LoVo (cell line): ENCODE measurements around the gene LRRC47.
A peak's percentile ranks its signal among the peaks of the same experiment; 100 is the strongest.

Source experiments
- DNase-seq: peaks from one replicate; pipeline ENCODE4 v3.0.0-alpha.2; 2016; ENCODE audit warnings: low spot score

The LRRC47 gene

DNA sequence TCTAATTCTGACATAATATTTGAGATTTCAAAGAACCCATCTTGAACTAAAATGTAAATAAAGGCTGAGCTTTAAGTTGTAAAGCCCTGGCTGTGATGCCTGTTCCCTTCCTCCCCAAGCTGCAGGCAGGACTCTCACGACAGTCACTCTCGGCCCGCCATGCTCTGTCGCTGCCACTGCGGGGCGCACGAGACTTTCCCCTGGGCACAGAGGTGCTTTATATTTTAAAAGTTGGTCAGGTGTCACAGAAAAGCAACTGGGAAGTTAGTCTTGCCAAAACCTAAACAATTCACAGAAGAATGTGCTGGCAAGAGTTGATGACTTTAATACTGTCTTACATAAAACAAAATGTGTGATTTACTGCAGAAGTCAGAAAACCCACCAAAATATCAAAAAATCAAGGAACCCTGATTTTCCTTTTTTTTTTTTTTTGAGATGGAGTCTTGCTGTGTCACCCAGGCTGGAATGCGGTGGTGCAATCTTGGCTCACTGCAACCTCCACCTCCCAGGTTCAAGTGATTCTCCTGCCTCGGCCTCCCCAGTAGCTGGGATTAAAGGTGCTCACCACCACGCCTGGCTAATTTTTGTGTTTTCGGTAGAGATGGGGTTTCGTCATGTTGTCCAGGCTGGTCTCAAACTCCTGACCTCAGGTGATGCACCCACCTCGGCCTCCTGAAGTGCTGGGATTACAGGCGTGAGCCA lies 10.7 kb downstream of the LRRC47 start:
- DNase-seq: no peak

DNA sequence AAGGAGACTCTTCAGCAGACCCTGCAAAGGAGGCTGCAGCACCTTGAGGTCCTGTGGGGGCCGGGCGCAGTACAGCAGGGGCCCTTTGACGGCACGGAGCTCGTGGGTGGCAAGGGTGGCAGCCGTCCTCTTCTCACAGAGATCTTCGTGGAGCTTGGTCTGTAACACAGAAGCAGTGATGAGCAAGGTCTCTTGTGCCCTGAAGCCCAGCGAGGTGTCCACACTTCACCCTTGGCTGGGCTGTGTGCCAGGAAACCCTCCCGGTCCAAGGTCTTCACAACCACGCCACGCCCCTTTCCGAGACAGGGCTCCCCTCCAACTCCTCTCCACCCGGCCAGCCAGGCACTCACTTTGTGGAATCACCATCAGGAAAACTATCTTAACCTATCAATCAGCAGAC lies 11.3 kb downstream of the LRRC47 start:
- DNase-seq: no peak

DNA sequence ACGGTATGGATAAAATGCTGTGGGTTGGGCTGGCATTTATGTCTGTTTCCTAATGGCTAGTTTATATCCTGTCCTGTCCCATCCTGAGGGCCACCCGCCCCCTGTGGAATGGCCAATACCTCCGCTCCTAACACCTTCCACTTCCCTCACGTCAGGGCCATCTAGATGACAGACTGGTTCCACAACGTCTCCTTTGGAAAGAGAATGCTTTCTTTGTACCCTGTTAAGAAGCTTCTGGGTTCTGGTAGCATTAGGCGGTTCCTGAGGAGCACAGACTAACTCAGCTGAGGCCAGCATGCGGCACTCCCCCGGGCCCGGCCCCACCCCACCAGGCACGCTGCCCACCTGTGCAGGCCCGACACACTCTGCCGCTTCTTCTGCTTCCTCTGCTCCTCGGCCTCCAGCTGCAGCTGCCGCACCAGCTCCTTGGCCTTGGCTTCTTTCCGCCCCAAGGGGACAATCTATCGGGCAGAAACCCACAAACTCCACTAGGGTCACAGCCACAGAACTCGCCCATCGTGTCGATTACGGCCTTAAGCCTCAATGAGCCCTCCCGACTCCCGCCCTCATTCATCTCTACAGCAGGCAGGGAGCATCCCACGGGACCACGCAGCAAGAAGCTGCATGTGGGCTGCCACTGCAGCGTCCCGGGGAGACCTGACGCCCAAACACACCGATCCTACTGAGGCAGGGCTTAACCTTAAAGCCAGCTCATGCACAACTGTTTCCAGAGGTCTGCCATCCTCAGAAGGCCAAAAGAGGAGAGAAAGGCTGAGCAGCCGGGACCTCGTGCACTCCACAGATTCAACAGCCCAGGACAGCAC lies 12.4 kb downstream of the LRRC47 start:
- DNase-seq: no peak

DNA sequence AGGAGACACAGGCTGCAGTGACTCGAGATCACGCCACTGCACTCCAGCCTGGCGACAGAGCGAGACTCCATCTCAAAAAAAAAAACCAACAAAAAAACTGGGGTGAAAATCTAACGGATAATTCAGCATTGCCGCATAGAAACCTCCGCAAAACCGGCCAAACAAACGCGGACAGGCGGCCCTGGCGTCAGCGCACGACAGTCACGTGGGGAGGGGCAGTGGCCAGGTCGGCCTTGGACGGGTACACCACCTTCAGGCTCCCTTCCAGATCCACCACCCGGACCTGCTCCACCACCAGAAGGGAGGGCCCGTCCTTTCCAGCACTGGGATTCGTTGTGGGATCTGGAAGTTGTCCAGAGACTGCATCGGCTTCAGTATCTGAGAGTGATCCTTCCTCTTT lies 15.4 kb downstream of the LRRC47 start:
- no peak for DNase-seq

DNA sequence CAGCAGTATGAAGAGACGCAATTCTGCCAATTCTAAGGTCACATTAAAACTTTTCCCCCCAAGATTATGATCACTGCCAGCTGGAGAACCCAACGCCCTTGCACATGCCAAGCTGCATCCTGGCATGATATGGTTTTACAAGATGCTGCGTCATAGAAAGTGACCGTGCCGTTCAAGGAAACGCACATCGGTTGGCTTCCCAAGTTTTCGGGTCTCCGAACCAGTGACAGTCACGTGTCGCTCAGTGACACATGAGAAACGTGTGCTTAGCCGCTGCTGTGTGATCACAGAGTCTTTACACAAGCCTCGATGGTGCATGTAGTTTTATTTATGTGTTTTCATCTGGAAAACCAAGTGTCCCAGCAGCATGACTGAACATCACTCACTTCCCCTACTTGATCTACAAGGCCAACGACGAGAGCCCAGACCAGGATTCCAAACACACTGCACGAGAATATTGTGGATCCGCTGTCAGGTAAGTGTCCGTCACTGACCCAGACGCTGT lies 16.3 kb downstream of the LRRC47 start:
- DNase-seq: no peak

DNA sequence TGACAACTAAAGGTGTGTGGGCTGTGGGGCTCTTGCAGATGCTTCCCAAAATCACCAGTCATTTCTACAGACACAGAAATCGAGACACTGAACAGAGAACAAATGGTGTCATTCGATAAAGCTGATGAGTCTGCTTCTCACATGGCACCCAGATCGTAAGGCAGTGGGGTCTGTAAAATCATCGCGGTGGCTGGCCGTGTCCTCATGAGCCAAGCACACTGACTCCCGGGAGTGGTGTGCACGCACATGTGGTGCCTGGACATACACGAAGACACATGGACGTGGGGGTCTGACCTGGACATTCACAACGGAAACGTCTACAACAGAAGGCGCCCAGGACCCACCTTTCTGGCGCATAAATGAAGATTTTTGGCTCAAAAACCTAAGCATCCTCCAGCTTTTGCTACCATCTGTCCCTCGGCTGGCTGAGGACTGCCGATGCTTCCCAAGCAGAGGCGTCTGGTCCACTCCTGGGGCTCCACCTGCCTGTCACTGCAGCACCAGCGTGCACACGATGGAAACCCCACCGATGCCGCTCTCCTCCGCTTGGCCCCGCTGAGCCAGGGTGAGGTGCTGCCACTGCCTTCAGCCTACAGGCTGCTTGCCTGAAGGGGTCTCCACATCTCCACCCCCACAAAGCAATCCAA lies 16.9 kb downstream of the LRRC47 start:
- no peak for DNase-seq

DNA sequence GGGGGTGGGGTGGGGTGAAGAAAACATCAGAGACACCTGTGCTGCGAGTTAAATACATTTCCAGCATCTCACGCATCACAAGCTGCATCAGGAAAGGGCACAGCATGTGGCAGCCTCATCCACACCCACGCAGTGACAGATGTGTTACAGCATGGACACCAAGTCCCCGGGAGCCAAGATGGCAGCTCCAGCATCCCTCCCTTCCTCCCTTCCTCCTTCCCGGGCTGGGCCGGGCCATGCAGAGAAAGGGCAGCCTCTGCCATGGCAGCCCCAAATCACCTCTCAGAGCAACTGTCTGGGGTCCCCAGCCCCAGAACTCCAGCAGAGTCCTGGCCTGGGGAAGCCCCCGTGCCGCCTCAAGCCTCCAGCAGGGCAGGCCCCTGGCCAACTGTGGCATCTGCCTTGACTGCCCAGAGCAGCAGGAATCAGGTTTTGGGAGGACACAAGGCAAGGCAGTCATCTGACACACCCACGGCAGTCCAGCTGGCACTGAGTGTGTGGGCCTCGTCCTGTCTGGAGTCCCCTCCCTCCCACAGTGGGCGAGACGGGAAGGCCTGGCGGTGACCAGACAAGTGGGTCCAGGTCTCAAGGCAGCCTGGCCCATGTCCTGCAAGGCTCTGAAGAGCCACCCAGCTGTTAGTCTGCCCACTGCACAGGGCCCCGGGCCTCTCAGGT lies 17.6 kb downstream of the LRRC47 start:
- no peak for DNase-seq

DNA sequence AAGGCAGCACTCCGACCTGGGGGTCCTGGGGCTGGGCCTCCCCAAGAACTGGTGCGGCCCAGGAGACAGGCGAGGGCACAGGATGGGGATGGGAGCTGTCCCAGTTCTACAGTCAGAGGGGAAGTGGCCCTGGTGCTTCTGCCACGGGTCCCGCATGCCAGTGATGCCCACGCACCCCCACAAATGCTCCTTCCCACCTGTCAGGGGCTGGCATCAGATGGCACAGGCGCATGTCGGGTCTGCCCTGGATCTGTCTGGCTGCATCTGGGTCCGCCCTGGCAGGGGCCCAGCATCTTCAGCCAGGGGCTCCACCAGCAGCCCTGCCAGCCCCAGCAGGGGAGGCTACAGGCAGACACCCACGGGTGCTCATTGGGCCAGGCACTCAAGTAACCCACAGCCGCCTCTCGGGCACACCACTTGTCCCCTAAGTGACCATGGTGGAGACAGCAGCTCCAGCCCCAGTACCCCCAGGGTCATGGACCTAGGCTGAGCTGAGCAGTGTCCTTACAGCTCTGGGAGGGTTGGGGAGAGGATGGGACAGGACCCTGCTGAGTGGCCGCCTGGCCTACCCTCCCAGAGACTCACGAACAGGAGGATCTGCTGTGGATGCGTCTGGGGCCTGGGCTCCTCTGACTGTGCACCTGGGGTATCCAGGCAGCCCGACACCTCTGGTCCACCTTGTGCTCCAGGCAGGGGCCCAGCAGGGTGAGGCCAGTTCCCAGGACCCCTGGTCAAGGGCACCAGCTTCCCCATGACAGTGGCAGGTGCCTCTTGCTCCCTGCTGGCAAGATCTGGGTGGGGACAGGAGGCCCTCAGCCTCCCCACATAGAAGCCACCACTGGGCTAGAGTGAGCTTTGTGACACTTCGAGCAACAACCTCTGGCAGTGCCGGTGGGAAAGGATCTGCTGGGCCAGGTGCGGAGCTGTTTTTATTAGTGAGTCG lies 18.4 kb downstream of the LRRC47 start:
- DNase-seq: no peak

DNA sequence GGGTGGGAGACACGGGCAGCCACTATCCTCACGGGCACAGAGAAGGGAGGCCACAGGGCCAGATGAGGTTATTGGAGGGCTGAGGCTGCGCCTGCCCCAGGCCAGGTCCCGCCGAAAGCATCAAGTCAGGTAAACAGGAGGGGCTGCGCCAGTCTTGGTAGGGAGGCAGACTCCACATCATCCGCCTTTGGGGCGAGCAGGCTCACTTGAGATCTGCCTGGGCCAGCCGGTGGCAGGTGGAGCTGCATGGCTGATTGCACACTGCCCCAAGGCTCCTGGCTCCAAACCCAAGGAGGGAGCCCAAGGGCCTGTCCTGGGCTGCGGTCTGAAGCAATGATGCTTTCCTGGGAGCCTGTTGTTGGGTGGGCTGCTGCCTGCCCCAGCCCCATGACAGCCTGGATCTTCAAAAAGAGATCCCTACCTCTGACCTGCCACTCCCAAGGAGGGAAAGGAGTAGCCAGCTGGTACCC lies 19.2 kb downstream of the LRRC47 start:
- no peak for DNase-seq

DNA sequence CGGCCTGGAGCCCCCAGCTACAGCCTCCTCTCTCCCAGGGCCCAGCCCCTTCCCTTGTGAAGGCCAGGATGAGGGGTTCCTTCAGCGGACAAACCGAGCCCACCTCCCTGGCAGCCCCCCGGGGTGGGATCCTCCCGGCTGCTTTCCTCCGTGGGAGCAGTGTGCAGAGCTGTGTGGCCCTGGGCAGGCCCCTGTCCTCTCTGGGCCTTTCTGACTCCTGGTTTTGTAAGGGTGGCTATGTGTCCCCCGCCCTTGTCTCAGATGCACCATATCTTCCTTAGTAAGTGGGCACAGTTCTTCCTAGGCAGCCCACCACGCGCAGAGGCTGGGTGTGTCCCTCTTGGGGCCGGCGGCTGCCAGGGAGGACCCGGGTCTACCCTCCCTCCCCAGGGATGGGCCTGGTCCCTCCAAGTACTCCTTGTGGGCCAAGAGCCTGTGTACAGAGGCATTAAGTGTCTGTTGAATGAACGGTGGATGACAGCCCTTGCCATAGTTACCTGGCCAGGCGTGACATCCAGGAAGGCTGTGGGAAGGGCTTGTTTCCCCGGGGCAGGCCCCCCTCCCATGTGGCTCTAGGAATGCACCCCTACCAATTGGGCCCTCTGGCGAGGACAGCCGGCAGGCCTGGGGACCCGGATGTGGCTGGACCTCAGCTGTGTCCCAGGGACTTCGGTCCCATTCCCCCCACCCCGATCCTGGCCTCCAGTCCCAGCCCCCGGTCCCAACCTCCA lies 19.9 kb downstream of the LRRC47 start:
- no peak for DNase-seq

DNA sequence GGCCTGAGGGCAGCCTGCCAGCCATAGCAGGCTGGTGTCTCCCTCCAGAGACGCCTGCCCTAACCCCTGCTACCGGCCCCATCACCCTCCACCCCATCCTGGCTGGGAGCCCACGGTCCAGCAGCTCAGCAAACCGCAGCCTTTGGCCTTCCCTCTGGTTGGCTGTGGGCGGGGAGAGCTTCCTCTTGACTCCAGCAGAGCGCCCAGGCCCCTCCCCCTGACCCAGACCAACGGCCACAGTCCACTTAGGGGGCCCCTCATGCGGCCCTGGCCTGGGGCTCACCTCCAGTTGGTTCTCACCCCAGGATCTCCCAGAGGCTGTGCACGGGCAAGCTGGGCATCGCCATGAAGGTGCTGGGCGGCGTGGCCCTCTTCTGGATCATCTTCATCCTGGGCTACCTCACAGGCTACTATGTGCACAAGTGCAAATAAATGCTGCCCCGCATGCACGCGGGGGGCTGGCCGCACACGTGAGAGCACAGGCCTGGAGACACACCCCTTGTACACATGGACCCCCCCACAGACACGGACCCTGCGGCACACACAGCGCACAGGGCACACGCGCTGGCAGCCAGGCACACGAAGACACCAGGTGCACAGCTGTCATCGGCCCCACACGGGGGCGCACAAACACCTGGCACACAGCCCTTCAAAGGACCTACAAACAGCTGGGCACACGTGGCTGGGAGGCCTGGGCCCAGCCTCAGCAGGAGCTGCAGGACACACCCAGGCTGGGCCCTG lies 20.6 kb downstream of the LRRC47 start:
- peak; percentile 26 for DNase-seq

DNA sequence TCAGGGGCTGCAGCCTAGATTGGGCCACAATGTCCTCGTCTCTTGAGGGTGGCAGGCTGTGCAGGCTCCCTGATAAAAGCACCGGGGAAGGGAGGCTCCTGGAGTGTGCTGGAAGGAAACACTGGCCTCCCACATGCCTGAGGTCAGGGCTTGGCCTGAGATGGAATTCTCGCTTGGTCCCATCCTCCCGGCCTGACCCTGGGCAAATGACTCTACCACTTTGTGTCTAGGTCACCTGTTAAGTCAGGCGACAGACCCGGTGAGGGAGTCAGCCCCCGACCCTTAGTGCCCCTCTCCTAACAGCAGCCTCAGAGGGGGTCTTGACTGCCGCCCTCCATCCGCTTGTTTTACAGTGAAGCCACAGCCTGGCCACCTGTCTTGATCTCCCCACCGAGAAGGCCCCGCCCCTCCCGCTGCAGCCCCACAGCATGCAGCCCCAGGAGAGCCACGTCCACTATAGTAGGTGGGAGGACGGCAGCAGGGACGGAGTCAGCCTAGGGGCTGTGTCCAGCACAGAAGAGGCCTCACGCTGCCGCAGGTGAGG lies 21.3 kb downstream of the LRRC47 start:
- DNase-seq: no peak

DNA sequence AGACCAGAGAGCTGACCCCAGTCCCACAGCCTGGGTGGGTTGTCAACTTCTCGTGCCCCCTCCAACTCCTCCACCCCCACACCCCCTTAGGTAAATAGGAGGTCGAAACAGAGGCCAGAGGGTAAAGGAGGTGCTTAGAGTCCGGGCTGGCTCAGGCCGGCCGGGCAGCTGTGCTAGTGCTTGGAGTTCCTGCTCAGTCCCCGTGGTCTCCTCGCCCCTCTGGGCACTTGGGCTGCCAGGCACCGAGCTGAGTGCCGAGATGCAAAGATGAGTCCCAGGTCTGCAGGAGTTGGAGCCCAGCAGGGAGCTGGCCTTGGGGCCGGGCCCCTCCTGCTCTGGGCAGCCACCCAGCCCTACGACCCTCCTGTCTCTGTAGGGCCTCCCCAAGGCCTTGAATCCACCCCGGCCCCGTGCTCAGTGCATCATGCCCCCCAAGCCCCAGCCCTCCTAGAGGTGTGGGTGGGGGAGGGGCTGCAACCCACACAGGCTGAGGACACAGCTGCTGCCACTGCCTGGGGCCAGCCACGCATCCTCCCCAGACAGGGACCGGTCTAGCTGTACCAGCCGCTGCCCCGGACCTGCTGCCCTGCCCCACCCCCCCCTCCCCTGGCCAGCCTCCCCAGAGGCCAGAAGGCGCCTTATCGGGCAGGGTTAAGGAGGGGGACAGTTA lies 21.9 kb downstream of the LRRC47 start:
- DNase-seq: no peak

DNA sequence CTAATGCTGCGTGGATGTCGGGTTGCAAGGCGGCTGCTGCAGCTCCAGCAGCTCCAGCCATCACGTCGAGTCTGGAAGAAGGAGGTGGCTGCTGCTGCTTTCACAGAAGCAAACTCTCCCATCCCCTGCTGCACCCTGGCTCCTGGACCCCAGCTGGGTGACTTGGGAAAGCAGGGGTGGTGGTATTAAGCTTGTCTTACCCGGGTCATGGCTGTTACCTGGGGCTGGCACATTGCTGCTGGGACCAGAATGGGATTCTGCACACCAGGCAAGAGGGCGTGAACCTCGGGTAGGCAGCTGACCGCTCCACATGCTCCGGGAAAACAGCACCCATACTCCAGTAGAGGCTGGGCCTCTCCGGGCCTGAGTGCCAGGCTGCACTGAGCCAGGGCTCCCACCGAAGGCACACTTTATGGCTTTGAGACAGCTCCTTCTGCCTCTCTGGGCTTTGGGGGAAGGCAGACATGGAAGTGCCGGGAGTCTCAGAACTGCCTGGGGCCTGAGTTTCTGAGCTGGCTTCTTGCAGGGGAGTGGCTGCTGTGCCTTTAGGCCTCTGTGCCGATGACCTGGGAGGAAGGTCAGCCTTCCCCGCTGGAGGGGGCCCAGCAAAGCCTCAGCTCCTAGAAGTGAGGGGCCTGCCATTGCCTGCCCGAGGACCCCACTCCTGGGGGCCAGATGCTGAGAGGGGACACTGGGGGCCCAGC lies 22.6 kb downstream of the LRRC47 start:
- no peak for DNase-seq

DNA sequence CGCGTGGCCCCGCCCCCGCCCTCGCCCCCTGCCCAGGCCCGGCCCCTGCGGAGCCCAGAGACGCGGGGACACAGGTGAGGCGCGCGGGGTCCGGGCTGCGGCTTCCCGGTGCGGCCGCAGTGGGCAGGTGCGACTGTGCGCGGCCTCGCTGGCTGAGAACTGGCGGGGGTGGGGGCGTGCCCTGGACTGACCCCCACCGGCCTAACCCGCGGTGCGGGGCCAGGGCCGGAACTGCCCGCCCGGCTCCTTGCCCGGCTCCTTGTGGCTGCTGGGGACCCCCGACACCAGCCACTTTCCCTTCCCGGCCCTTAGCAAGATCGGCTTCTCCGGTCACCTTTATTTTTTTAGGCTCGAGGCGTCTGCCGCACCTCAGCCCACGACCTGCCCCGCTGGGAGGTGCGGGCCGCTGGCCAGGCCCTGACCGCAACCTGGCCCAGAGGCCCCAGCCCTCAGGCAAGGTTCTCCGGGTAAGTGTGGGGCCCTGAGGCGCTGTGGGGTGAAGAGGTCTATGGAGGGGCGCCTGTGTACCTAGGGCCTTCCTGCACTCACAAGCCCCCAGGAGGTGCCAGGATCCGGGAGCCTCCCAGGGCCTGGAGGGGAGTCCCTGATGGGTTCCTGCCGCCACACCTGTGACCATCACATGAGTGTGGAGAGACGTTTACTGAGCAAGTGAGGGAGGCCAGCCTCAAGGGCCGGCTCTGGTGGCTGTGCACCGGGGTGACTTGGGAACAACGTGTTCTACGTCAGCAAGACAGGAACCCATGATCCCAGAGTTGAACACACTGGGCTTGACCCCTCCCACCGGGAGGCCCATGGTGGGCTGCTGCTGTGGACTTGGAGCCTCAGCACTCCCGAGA lies 23.4 kb downstream of the LRRC47 start, which contains the start of gene SMIM1:
SMIM1 (plus strand) TSS at position 35 of the 857 bp plus-strand sequence. CDS start 2,625 bp downstream, outside the sequence.
- no peak for DNase-seq

DNA sequence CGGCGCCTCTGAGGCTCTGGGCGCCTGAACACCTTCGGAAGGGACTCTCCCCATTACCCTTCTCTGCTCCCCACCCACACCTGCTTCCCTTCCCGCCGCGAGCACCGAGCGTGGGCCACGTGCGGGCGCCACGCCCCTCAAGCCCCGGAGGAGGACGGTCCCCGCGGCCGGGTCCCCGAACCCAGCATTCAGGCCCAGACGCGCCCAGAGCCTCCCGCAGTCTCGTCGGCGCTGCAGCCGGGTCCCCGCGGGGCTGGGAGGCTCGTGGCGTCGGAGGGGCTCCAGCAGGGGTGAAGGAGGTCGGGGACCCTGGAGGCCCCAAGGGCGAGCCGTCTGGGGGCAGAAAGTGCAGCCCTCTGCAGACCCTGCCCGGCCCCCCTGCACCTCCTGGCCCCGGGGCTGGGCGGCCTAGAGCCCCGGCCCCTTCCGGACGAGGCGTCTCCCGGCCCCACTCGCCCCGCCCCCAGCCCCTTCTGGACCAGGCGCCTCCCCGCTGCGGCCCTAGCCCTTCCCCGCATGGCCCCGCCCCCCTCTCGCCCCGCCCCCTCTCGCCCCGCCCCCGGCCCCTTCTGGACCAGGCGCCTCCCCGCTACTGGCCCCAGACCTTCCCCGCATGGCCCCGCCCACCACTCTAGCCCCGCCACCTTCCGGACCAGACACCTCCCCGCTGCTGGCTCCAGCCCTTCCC lies 24.1 kb downstream of the LRRC47 start:
- peak; percentile 86 for DNase-seq
